GM21447 (cell line): ENCODE results near the gene GALNT2.
A peak's percentile ranks its signal among the peaks of the same experiment; 100 is the strongest.

Source experiments
- ATAC-seq: cut with Tn5 transposase; IDR thresholded peaks from one replicate; pipeline ENCODE4 v1.9.1; 2021; ENCODE audit not compliant: unreplicated experiment

Gene GALNT2

GRCh38 chr1:230204842-230205241, 137.8 kb downstream of the GALNT2 start:
- ATAC-seq, result no peak

- no peak for ATAC-seq
Measured at GRCh38 chr1:230205719-230206198, 138.7 kb downstream of the GALNT2 start.

- no peak for ATAC-seq
Measured at GRCh38 chr1:230206207-230206606, 139.2 kb downstream of the GALNT2 start.

- no peak for ATAC-seq
Measured at GRCh38 chr1:230206976-230207375, 139.9 kb downstream of the GALNT2 start.

GRCh38 chr1:230207598-230207997, 140.6 kb downstream of the GALNT2 start:
- no peak for ATAC-seq

GRCh38 chr1:230208619-230209261, 141.7 kb downstream of the GALNT2 start:
- ATAC-seq, result peak; percentile 53

- ATAC-seq, result no peak
Measured at GRCh38 chr1:230210326-230210980, 143.4 kb downstream of the GALNT2 start.

GRCh38 chr1:230210981-230211336, 143.9 kb downstream of the GALNT2 start:
- ATAC-seq, result no peak

- ATAC-seq, result no peak
Measured at GRCh38 chr1:230211436-230212145, 144.6 kb downstream of the GALNT2 start.

GRCh38 chr1:230212405-230212936, 145.4 kb downstream of the GALNT2 start:
- peak; percentile 39 for ATAC-seq

- ATAC-seq, result no peak
Measured at GRCh38 chr1:230215031-230215430, 148.0 kb downstream of the GALNT2 start.

- ATAC-seq, result no peak
Measured at GRCh38 chr1:230215529-230215928, 148.5 kb downstream of the GALNT2 start.

- no peak for ATAC-seq
Measured at GRCh38 chr1:230216896-230217295, 149.9 kb downstream of the GALNT2 start.

- no peak for ATAC-seq
Measured at GRCh38 chr1:230218667-230219066, 151.6 kb downstream of the GALNT2 start.

GRCh38 chr1:230219174-230220067, 152.4 kb downstream of the GALNT2 start:
- ATAC-seq, result no peak

GRCh38 chr1:230220478-230220877, 153.4 kb downstream of the GALNT2 start:
- ATAC-seq, result no peak

GRCh38 chr1:230220907-230221306, 153.9 kb downstream of the GALNT2 start:
- ATAC-seq, result no peak

GRCh38 chr1:230222678-230223077, 155.6 kb downstream of the GALNT2 start:
- ATAC-seq, result no peak

GRCh38 chr1:230224101-230224960, 157.3 kb downstream of the GALNT2 start:
- ATAC-seq, result no peak
